HCT116 (cell line): ENCODE measurements around the gene CHST11. TPM values are rescaled to one million over a fixed set of nuclear protein-coding genes. Genes with fewer than 3 reads are reported as not detected.

Source experiments
- ATAC-seq: fragments of 200-7000 bp; cut with Tn5 transposase; 2 replicates; pipeline ENCODE4 v1.9.1; 2020; ENCODE audit warnings: mild to moderate bottlenecking, moderate library complexity
- BruUV-seq: library from RNA; stranded (reverse); fragments of 400-500 nt; replicated peaks from 2 replicates; lab custom pipeline; 2021; lab: Mats Ljungman, UMichigan
- CTCF ChIA-PET: fragments of 300-600 bp; sonication (Branson Sonifier 250); formaldehyde crosslinking; loops from one replicate; lab custom pipeline; 2021; ENCODE audit warnings: antibody characterized with exemption; lab: Charles Lee
- POLR2A ChIA-PET: fragments of 300-600, 350-600 bp; sonication (Branson Sonifier 250); formaldehyde crosslinking; loops from one replicate; lab custom pipeline; 2021; ENCODE audit warnings: antibody characterized with exemption; lab: Charles Lee
- RAD21 ChIA-PET, 2 experiments: fragments of 300-600 bp; sonication (Branson Sonifier 250); formaldehyde crosslinking; loops; one replicate each; lab custom pipeline; 2023; ENCODE audit warnings: low total read pairs in 2 of 2; ENCODE audit not compliant: uncharacterized antibody in 2 of 2, unreplicated experiment in 2 of 2, low non-redundant PET in 1 of 2; lab: Charles Lee
- DNase-seq: peaks from one replicate; pipeline ENCODE4 v3.0.0-alpha.2; 2010; ENCODE audit warnings: low read depth, low spot score
- H2AFZ ChIP-seq: fragments of 200-600 bp; shearing (Covaris generic), sonication (generic); 2 replicates; pipeline ENCODE4 v1.6.1; 2017; ENCODE audit warnings: low read depth, mixed run types, mixed read lengths, antibody characterized with exemption, low read length; ENCODE audit not compliant: poor library complexity, severe bottlenecking
- H3K27ac ChIP-seq: 2 replicates; pipeline ENCODE4 v1.5.1; 2012; ENCODE audit warnings: low read depth, low read length
- H3K27me3 ChIP-seq: fragments of 200-600 bp; sonication (generic); 2 replicates; pipeline ENCODE4 v1.6.1; 2016; ENCODE audit warnings: mixed run types, low read length, mixed read lengths; ENCODE audit not compliant: insufficient read depth
- H3K36me3 ChIP-seq, 2 experiments: fragments of 200-500 bp in 1 of 2; fragments of 200-600 bp in 1 of 2; sonication (Bioruptor generic) in 1 of 2; sonication (generic) in 1 of 2; 2 replicates each; pipeline versions ENCODE4 v1.5.1 to v1.6.1; 2014 to 2016; ENCODE audit warnings: low read length in 2 of 2, inconsistent platforms in 1 of 2, mixed read lengths in 1 of 2, mixed run types in 1 of 2; ENCODE audit not compliant: insufficient read depth in 2 of 2, control insufficient read depth in 1 of 2
- H3K4me1 ChIP-seq, 2 experiments: fragments of 200-600 bp in 1 of 2; sonication (generic) in 1 of 2; 2 replicates each; pipeline versions ENCODE4 v1.5.1 to v1.6.1; 2012 to 2017; ENCODE audit warnings: low read length in 2 of 2, inconsistent platforms in 1 of 2, mild to moderate bottlenecking in 1 of 2, mixed read lengths in 1 of 2, mixed run types in 1 of 2, moderate library complexity in 1 of 2; ENCODE audit not compliant: insufficient read depth in 2 of 2, control insufficient read depth in 1 of 2
- H3K4me2 ChIP-seq: fragments of 200-600 bp; sonication (generic); 2 replicates; pipeline ENCODE4 v1.6.1; 2017; ENCODE audit warnings: mixed run types, low read length, mixed read lengths
- H3K4me3 ChIP-seq, 2 experiments: fragments of 200-600 bp in 1 of 2; sonication (generic) in 1 of 2; replicated peaks in 1 of 2; 2 replicates each; pipeline ENCODE4 v1.5.1; 2011 to 2016; ENCODE audit warnings: low read length in 2 of 2, control low read depth in 1 of 2, low read depth in 1 of 2, mild to moderate bottlenecking in 1 of 2, mixed read lengths in 1 of 2, mixed run types in 1 of 2
- H3K79me2 ChIP-seq: fragments of 200-600 bp; sonication (generic); 2 replicates; pipeline ENCODE4 v1.6.1; 2017; ENCODE audit warnings: mild to moderate bottlenecking, mixed run types, low read length, moderate library complexity, mixed read lengths; ENCODE audit not compliant: insufficient read depth
- H3K9ac ChIP-seq: fragments of 200-600 bp; sonication (generic); 2 replicates; pipeline ENCODE4 v1.6.1; 2016; ENCODE audit warnings: low read length, mixed read lengths
- H3K9me2 ChIP-seq: fragments of 200-600 bp; sonication (generic), shearing (Covaris generic); 2 replicates; pipeline ENCODE4 v1.6.1; 2017; ENCODE audit warnings: mixed run types, mild to moderate bottlenecking, moderate library complexity; ENCODE audit not compliant: insufficient read depth
- H3K9me3 ChIP-seq, 2 experiments: fragments of 200-500 bp in 1 of 2; fragments of 200-600 bp in 1 of 2; sonication (Bioruptor generic) in 1 of 2; sonication (generic) in 1 of 2; 2 replicates each; pipeline ENCODE4 v1.6.1; 2014 to 2017; ENCODE audit warnings: low read length in 2 of 2, mixed read lengths in 2 of 2, inconsistent platforms in 1 of 2, low read depth in 1 of 2, mild to moderate bottlenecking in 1 of 2, mixed run types in 1 of 2, moderate library complexity in 1 of 2; ENCODE audit not compliant: control insufficient read depth in 1 of 2, insufficient read depth in 1 of 2
- H4K20me1 ChIP-seq: fragments of 200-600 bp; sonication (generic), shearing (Covaris generic); 2 replicates; pipeline ENCODE4 v1.6.1; 2017; ENCODE audit warnings: mixed run types, mild to moderate bottlenecking, moderate library complexity; ENCODE audit not compliant: insufficient read depth
- ATF3 ChIP-seq: IDR thresholded peaks from 2 replicates; pipeline ENCODE4 v1.6.1; 2012
- CEBPB ChIP-seq: IDR thresholded peaks from 2 replicates; pipeline ENCODE4 v1.6.1; 2012; ENCODE audit warnings: low read depth
- EZH2 ChIP-seq: fragments of 200-600 bp; sonication (generic); IDR thresholded peaks from 2 replicates; pipeline ENCODE4 v1.6.1; 2017; ENCODE audit warnings: antibody characterized with exemption, mixed run types
- RAD21 ChIP-seq: IDR thresholded peaks from 2 replicates; pipeline ENCODE4 v1.6.1; 2012; ENCODE audit warnings: low read depth, mild to moderate bottlenecking
- TCF7L2 ChIP-seq: IDR thresholded peaks from 2 replicates; pipeline ENCODE4 v1.7.0; 2011; ENCODE audit warnings: borderline replicate concordance, inconsistent platforms; ENCODE audit not compliant: insufficient read depth, insufficient read length; ENCODE audit errors: extremely low read depth
- YY1 ChIP-seq: IDR thresholded peaks from 2 replicates; pipeline ENCODE4 v1.6.1; 2011; ENCODE audit warnings: low read length, low read depth, moderate library complexity, mild to moderate bottlenecking; ENCODE audit not compliant: insufficient replicate concordance; ENCODE audit errors: extremely low read depth
- ZBTB33 ChIP-seq: IDR thresholded peaks from 2 replicates; pipeline ENCODE4 v1.6.1; 2011; ENCODE audit warnings: mild to moderate bottlenecking, low read length, moderate library complexity; ENCODE audit not compliant: insufficient replicate concordance; ENCODE audit errors: extremely low read depth
- ZFX ChIP-seq: fragments of 450-650 bp; IDR thresholded peaks from 2 replicates; pipeline ENCODE4 v1.6.1; 2017
- ZNF274 ChIP-seq: fragments of 200-500 bp; sonication (Bioruptor generic); IDR thresholded peaks from 2 replicates; pipeline ENCODE4 v1.6.1; 2014; ENCODE audit warnings: mild to moderate bottlenecking, low read depth, low read length, inconsistent platforms
- intact Hi-C: fragments of 100-400 bp; cut with micrococcal nuclease; formaldehyde crosslinking; loops from 2 replicates; pipeline ENCODE4 v1.10.0; 2022
- total RNA-seq: library from RNA; stranded (reverse); gene quantifications from one replicate; pipeline ENCODE4 v1.2.1, GENCODE V29; 2021; ENCODE audit not compliant: unreplicated experiment
- TF ChIP-seq, protein P1 (sequence below): IDR thresholded peaks from 2 replicates; pipeline ENCODE4 v1.6.1; 2012
- TF ChIP-seq, protein P2 (sequence below), 3 experiments: fragments of 200-600 bp in 1 of 3; sonication (generic) in 1 of 3; IDR thresholded peaks in 2 of 3; conservative IDR thresholded peaks in 1 of 3; 2 replicates each; pipeline ENCODE4 v1.5.1; 2012 to 2017; ENCODE audit warnings: low read depth in 2 of 3, low read length in 2 of 3, antibody characterized with exemption in 1 of 3, borderline replicate concordance in 1 of 3, control low read depth in 1 of 3, mild to moderate bottlenecking in 1 of 3, mixed read lengths in 1 of 3, mixed run types in 1 of 3, moderate library complexity in 1 of 3; ENCODE audit not compliant: insufficient read depth in 1 of 3

CHST11 gene
- total RNA-seq, 1 experiment from 2014 or later, result 10.1 TPM

DNA sequence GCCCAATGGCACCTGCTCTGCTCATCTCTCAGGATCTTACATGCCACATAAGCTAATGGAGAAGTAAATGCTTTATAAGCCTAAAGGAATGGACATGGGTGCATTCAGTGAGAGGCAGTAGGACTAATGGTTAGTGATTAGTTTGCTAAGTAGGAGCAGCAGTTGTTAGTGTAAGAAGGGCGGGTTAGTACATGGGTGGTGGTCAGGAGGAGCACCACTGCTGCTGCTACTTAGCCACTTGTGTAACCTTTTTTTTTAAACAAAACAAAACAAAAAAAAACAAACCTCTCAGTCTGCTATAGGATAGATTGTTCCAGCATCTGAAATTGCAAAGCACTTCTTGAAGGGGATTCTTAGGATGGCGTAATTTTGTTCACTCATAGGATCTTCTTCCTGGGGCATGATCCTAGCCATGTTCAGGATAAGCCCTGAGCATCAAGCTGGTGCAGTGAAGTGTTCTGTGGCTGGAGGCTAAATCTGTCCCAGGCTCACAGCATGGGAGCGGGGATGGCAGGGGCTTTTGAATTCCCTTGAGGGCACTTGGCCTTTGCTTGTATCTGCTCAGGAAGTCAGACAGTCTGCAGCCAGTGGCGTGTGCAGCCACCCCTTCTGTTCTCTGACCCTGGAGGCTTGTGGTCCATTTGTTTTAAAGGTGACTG, 63.6 kb downstream of the CHST11 start:
- ChIA-PET CTCF (no interaction called here), RAD21 (no interaction called here), POLR2A (no interaction called here)
- Histone ChIP-seq H3K9me2 (no peaks in the 10 kb centered on the region), H3K4me2 (no peak overlapping the region), H3K27ac (no peak overlapping the region), H3K79me2 (no peaks in the 10 kb centered on the region), H3K9ac (no peak overlapping the region), H3K4me3 (no peak overlapping the region), H3K36me3 (no peaks in the 10 kb centered on the region), H3K27me3 (no peaks in the 10 kb centered on the region), H3K4me1 (peaks cover 0 to 4% of the 10 kb centered on the region in 2 experiments; a peak in 1 of 4 replicates), H3K9me3 (no peaks in the 10 kb centered on the region), H4K20me1 (no peaks in the 10 kb centered on the region), H2AFZ (no peak overlapping the region)
- no TSS peak for BruUV-seq
- intact Hi-C loops, result no loop called here
- DNase-seq (no peak), ATAC-seq (no peak)
- TF ChIP-seq ZFX (no peak), ZBTB33 (no peak), ZNF274 (no peak), ATF3 (no peak), CEBPB (no peak), RAD21 (no peak), EZH2 (no peak), TCF7L2 (no peak), YY1 (no peak)
- TF ChIP-seq, protein P1, sequence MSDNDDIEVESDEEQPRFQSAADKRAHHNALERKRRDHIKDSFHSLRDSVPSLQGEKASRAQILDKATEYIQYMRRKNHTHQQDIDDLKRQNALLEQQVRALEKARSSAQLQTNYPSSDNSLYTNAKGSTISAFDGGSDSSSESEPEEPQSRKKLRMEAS, result no peak
- TF ChIP-seq, protein P2, sequence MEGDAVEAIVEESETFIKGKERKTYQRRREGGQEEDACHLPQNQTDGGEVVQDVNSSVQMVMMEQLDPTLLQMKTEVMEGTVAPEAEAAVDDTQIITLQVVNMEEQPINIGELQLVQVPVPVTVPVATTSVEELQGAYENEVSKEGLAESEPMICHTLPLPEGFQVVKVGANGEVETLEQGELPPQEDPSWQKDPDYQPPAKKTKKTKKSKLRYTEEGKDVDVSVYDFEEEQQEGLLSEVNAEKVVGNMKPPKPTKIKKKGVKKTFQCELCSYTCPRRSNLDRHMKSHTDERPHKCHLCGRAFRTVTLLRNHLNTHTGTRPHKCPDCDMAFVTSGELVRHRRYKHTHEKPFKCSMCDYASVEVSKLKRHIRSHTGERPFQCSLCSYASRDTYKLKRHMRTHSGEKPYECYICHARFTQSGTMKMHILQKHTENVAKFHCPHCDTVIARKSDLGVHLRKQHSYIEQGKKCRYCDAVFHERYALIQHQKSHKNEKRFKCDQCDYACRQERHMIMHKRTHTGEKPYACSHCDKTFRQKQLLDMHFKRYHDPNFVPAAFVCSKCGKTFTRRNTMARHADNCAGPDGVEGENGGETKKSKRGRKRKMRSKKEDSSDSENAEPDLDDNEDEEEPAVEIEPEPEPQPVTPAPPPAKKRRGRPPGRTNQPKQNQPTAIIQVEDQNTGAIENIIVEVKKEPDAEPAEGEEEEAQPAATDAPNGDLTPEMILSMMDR (IDR thresholded peaks at IDR 0.05 in 2 of 3, conservative IDR thresholded peaks at IDR 0.05 in 1 of 3; ENCODE audit: borderline replicate concordance in 1 of 3, insufficient read depth in 1 of 3, low read depth in 2 of 3, low read length in 2 of 3), result no peak
